ENCODE data around the gene LRRC1.

- TF ChIP-seq CTCF (conservative IDR thresholded peaks at IDR 0.05; ENCODE audit: low read depth, low read length) (no peak), EZH2 (IDR thresholded peaks at IDR 0.05; ENCODE audit: low read length, unreplicated experiment) (no peak), EZH2phosphoT487 (IDR thresholded peaks at IDR 0.05; ENCODE audit: borderline replicate concordance, low read length) (no peak)
Observed at GRCh38 chr6:53834132-53834531, 39.3 kb downstream of the LRRC1 start.

Data from PC-3 (cell line).